Measurements from ENCODE around the gene TSNAXIP1.
"Not testable (repeated sequence)": the region's sequence is repeated elsewhere in the genome, so short reads cannot be mapped to it uniquely, and the experiment has no call there.

The TSNAXIP1 gene

GRCh38 chr16:67857547-67858233 lies 51.0 kb downstream of the TSNAXIP1 start:
- in situ Hi-C loops (cut with MboI; ENCODE audit: low sequenced_read_pairs) = no loop called here

DNA sequence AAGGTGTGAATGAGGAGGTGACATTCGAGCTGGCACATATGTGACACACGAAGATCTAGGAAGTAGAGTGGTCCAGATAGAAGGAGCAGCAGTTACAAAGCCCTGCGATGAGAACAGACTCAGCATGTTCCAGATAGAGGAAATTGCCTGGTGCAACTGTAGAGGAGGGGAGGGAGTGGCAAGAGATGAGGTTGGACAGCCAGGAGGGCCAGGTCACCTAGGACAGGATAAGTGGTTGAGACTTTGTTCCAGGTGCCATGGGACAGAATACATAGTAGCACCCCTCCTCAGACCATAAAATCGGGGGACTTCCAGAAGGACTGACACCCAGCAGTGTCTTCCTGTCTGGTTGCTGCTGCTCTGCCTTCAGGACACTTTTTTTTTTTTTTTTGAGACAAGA lies 51.8 kb downstream of the TSNAXIP1 start:
- in situ Hi-C loops (cut with MboI; ENCODE audit: low sequenced_read_pairs) = no loop called here

DNA sequence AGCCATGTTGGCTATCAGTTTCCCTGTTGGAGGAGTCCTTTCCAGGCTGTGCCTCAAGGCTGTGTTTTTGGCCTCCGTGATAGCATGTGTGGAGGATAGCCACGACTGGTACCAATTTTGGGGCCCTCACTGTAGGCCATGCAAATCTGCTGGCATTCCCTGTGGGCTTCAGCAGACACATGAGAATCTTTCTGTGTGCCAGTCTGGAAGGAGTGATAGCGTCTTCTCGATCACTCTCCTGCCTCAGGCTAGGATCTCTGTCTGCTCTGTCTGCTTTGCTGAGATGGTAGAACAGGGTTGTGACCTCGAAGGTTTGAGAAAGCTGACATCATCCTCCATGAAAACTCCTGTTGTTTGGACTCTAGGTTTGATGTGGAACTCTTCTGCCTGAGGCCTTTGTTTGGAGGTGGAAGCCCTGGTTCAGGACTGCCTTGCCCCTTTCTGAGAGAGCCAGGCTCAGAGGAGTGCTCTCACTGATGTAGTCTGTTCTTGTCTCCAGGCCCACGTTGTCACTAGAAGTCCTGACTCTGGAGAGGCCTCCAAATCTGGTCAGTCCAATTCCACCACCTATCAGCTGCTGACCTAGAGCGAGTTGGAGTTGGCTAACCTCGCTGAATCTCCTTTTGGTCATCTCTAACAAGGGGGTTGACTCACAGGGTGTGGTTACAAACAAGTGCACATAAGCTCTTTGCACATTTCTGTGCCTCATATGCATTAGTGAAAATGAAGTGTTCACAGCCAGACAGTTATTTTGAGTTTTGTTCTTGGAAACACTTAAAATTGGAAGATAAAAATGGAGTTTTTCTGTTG lies 54.1 kb downstream of the TSNAXIP1 start:
- in situ Hi-C loops (cut with MboI; ENCODE audit: low sequenced_read_pairs) = no loop called here

GRCh38 chr16:67861877-67862276 lies 55.2 kb downstream of the TSNAXIP1 start:
- in situ Hi-C loops (cut with MboI; ENCODE audit: low sequenced_read_pairs) = no loop called here

DNA sequence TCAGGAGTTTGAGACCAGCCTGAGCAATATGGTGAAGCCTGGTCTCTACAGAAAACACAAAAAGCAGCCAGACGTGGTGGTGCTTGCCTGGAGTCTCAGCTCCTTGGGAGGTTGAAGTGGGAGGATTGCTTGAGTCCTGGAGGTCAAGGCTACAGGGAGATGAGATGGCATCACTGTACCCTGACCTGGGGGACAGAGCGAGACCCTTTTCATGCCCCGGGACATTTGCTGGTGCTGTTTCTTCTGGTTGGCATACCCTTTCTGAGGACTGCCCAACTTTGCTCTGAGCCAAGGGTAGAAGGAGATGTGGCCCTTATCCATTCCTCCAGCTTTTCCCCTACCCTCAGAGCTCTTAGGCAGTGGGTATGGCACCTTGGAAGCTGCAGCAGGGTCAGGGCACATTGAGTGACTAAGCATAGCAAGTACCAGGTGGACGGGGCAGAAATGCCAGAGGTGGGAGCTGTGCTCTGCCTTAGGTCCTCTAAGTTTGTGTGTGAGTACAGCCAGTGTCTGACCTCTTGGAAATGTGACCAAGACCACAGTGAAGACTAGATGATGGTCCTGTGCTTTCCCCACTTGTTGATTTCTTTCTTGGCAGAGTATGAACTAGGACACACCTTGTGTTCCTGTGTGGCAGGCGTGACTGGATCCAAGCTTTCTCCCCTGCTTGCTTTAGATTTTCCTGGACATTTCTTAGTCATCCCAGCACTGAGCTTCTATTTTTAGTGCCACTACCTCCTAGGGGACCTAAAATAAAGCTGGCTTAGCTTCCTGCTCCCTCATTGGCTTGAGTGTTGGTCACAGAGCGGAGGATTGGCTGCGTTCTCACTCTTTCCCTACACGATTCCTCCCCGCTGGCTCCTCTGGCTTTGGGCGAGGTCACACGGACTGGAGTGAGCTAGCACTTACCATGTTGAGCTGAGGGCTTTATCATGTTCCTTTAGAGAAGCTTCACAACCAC lies 56.2 kb downstream of the TSNAXIP1 start:
- in situ Hi-C loops (cut with MboI; ENCODE audit: low sequenced_read_pairs) = no loop called here

- in situ Hi-C loops (cut with MboI; ENCODE audit: low sequenced_read_pairs) = not testable (repeated sequence)
Measured at GRCh38 chr16:67864044-67864443, 57.4 kb downstream of the TSNAXIP1 start.

GRCh38 chr16:67864594-67864993 lies 57.9 kb downstream of the TSNAXIP1 start:
- in situ Hi-C loops (cut with MboI; ENCODE audit: low sequenced_read_pairs) = no loop called here

GRCh38 chr16:67865318-67865717 lies 58.6 kb downstream of the TSNAXIP1 start:
- in situ Hi-C loops (cut with MboI; ENCODE audit: low sequenced_read_pairs) = no loop called here

DNA sequence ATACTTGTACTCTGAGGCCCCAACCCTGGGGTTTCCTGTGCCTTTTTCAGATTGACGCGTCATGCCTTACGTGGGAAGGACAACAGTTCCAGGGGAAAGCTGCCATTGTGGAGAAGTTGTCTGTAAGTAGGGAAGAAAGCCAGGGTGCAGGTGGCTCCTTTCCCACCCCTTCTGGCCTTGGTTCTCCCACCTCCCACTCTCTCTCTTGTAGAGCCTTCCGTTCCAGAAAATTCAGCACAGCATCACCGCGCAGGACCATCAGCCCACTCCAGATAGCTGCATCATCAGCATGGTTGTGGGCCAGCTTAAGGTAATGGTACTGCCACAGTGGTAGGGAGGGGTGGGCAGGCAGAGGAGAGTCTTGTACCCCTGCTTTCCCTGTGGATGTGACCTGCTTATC lies 61.6 kb downstream of the TSNAXIP1 start:
- in situ Hi-C loops (cut with MboI; ENCODE audit: low sequenced_read_pairs) = no loop called here

DNA sequence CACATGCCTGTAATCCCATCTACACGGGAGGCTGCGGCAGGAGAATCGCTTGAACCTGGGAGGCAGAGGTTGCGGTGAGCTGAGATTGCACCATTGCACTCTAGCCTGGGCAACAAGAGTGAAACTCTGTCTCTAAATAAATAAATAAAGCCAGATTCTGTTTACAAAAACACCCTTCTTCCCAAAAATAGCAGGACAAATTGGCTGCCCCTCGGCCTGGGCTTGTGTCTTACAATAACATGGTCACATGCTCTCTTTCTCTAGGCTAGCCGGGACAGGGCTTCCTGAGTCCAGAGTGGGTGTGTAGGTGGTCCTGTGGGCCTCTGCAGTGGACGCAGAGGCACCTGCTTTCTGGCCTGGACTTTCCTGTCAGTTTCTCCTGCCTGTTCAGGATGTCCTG lies 63.0 kb downstream of the TSNAXIP1 start:
- in situ Hi-C loops (cut with MboI; ENCODE audit: low sequenced_read_pairs) = no loop called here

DNA sequence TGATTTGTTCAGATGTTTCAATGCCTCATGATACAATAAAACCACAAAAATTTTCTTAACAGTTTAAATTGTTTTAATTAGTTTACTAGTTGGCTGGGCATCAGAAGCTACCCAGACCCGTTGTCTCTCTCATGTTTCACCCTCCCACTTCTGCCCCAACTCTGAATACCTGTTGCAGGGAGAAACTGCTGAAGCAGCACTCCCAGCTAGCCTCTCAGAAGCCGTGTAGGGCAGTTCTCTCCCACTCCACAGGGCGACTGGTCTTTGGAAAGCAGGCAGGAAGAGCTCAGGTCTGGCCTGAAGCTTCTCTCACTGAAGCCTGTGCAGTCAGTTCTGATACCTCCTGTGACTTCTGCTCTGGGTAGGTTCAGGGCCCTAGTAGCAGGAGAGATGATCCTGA lies 64.6 kb downstream of the TSNAXIP1 start:
- in situ Hi-C loops (cut with MboI; ENCODE audit: low sequenced_read_pairs) = no loop called here

DNA sequence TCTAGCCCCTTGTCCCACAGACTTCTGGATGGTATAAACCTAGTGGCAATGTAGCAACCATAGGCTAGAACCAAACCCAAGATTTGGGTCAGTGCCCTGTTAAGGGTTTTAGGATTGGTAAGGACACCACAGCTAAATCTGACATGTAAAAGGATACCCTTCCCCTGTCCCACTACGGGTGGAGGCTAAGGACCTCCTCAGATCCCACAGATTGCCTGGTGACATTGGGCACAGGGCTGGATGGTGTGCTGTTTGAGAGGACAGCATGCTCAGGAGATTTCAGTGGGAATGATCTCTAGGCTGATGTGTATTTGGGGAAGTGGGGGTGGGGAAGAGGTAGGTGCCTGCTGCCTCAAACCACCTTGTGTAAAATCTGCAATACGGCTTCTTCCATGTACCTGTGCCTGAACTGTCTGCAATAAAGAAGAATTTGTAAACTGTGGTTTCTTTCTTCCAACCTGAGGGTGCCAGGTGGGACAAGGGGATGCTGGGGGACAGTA lies 65.5 kb downstream of the TSNAXIP1 start:
- in situ Hi-C loops (cut with MboI; ENCODE audit: low sequenced_read_pairs) = no loop called here

DNA sequence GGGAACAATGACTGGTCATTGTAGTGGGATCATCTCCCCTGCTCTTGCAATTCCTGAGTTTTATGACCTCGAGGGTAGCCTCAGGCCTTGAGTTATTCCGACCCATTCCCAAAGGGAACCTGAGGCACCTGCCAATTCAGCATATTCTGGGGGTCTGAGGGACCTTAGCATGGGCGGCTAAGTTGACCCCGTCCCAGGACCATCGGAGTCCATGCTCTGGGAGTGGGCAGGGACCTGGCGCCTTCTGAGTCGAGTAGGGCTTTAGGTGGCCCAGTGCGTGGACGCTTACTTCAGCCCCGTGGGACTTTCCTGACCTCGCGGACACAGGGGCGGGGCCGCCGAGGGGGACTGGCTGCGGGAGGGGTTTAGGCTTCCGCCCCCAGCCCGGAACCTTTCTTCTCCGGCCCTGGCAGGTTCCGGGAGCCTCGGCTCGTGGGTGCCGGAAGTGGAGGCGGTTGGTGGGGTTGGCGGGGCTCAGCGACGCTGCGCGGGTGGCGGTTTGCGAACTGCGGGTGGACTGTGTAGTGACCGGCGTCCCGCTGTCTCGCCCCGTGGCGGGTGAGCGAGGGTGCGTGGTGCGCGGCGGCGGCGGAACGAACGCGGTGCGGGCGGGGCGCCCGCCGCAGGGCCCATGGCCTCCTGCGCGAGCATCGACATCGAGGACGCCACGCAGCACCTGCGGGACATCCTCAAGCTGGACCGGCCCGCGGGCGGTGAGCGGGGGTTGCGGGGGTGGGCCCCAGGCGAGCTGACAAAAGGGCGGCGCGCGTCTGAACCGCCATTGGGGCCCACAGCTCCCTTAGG lies 66.1 kb downstream of the TSNAXIP1 start, which contains the start of gene EDC4:
Gene EDC4 (plus strand): TSS at position 422 of the 804 bp plus-strand sequence. CDS start 210 bp downstream, at position 632.
- in situ Hi-C loops (cut with MboI; ENCODE audit: low sequenced_read_pairs) = no loop called here

DNA sequence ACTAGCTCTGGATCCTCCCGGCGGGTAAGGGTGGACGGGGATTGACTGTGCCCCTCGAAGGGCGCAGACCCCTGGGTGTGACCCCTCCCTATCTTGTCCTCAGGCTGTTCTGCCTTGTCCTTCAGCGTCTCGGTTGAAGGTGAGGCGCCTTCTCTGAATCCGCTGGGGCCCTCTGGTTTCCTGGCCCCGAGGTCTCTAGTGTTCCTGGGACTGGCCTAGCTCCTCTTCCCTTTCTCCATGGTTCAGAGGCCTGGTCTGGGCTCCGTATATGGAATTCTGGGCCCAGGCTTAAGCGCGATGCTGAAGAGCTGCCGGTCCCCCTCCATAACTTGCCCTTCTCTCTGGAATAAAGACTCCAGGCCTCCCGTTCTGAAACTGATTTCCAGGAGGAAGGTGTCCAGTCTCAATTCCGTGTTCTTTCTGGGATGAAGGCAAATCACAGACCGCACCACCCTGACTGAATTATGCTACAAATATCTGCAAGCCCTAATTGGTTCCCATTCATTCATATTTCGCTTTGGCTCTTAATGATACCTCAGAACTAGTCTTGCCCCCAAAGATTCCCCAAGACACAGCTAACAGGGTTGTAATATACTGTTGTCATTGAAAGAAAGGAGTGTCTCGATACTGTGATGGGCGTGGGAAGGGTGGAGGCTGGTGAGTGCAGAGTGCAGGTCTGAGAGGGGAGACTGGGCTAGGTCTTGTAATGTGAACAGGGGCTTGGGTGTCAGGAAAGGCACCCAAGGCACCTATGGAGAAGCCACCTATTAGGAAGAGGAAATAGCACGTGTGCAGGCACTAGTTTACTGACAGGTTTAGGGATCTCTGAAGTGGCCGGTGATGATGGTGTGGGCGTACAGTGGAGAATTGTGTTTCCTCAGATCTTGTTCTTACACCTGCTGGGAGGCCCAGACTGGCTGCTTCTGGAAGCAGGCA lies 67.0 kb downstream of the TSNAXIP1 start:
- in situ Hi-C loops (cut with MboI; ENCODE audit: low sequenced_read_pairs) = no loop called here

DNA sequence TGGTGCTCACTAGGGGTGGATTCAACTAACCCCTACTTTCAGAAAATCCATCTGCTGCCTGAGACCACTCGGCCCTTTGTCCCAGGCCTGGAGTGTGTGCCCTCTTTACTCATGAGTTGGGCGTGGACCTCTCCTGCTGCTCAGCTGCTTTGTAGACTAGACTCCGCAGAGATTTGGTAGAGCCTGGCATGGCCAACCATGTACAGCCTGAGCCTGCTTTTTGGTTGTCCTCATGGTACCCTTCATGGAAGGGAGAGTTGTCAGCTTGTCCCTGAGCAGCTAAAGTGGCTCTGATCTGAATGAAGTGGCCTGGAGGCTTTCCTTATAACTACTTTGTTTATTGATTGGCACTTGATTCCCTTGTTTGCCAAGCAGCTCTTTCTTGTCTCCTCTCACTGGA lies 67.7 kb downstream of the TSNAXIP1 start:
- in situ Hi-C loops (cut with MboI; ENCODE audit: low sequenced_read_pairs) = no loop called here

GRCh38 chr16:67877064-67877463 lies 70.4 kb downstream of the TSNAXIP1 start:
- in situ Hi-C loops (cut with MboI; ENCODE audit: low sequenced_read_pairs) = no loop called here
